Measurements from ENCODE around the gene IL23A.
"Not testable (repeated sequence)": the region's sequence is repeated elsewhere in the genome, so short reads cannot be mapped to it uniquely, and the experiment has no call there.

IL23A gene

DNA sequence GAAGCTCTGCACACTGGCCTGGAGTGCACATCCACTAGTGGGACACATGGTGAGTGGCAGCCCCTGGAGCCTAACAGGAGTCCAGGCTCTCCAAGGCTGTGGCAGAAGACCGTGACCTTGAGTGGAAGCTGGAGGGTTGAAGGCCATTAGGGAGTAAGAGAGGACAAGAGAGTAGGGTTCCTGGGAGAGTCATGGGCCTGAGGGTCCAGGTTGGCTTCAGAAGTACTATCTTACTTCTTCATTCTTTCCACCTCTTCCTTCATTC is 406 bp downstream of the IL23A start:
- Histone ChIP-seq H3K9ac (ENCODE audit: low read depth, low read length) (peak overlapping the region; percentile 25), H3K4me1 (ENCODE audit: insufficient read depth, low read length) (peaks cover 23% of the 10 kb centered on the region), H3K27ac (ENCODE audit: low read depth, low read length) (peak overlapping the region; percentile 63; the same call in 1 of the 2 replicates), H3K9me3 (ENCODE audit: insufficient read depth, low read depth, low read length) (no peaks in the 10 kb centered on the region), H3K27me3 (ENCODE audit: insufficient read depth, low read length) (no peaks in the 10 kb centered on the region), H3K4me3 (ENCODE audit: low read length) (peak overlapping the region; percentile 17; the same call in 1 of the 2 replicates), H3K36me3 (ENCODE audit: insufficient read depth, low read length) (peaks cover 24% of the 10 kb centered on the region)
- 96% methylated on average over 1 of the region's 1 CpG for WGBS

GRCh38 chr12:56341616-56342015 is 2.9 kb downstream of the IL23A start:
- Histone ChIP-seq H3K27me3 (ENCODE audit: insufficient read depth, low read length) (no peaks in the 10 kb centered on the region), H3K9ac (ENCODE audit: low read depth, low read length) (no peak overlapping the region), H3K4me3 (ENCODE audit: low read length) (no peak overlapping the region), H3K36me3 (ENCODE audit: insufficient read depth, low read length) (peaks cover 39% of the 10 kb centered on the region), H3K9me3 (ENCODE audit: insufficient read depth, low read depth, low read length) (no peaks in the 10 kb centered on the region), H3K4me1 (ENCODE audit: insufficient read depth, low read length) (peaks cover 18% of the 10 kb centered on the region), H3K27ac (ENCODE audit: low read depth, low read length) (no peak overlapping the region)
- no CpG with 5 or more reads among the region's 1 CpG for WGBS

GRCh38 chr12:56342290-56342689 is 3.6 kb downstream of the IL23A start:
- H3K9me3 ChIP-seq (ENCODE audit: insufficient read depth, low read depth, low read length); H3K9ac ChIP-seq (ENCODE audit: low read depth, low read length); H3K4me3 ChIP-seq (ENCODE audit: low read length); H3K27me3 ChIP-seq (ENCODE audit: insufficient read depth, low read length); H3K27ac ChIP-seq (ENCODE audit: low read depth, low read length): not testable (repeated sequence)
- 95% methylated on average over 2 of the region's 2 CpGs for WGBS
- Histone ChIP-seq H3K36me3 (ENCODE audit: insufficient read depth, low read length) (peaks cover 40% of the 10 kb centered on the region), H3K4me1 (ENCODE audit: insufficient read depth, low read length) (peaks cover 18% of the 10 kb centered on the region)

DNA sequence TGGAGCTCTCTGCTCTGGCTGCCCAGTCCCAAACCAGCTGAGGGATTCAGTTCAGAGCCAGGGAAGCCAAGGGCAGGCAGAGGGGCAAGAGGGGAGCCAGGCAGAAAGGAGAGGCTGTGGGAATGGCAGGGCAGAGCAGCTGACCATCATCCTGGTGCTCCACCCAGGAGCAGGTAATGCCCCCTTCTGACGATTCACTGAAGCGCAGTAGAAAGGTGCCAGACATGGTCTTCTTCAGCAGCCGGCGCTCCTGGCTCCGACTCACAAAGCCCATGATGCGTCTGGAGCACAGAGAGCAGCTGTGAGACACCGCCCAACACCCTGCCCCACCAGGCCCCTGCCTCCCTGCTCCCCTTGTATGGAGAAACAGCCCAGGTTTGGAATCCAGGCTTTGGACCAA is 8.0 kb downstream of the IL23A start:
- H3K9me3 ChIP-seq (ENCODE audit: insufficient read depth, low read depth, low read length), result no peaks in the 10 kb centered on the region
- no peak overlapping the region for H3K9ac ChIP-seq (ENCODE audit: low read depth, low read length)
- WGBS, result 90% methylated on average over 7 of the region's 7 CpGs
- H3K36me3 ChIP-seq (ENCODE audit: insufficient read depth, low read length), result peaks cover 70% of the 10 kb centered on the region
- no peaks in the 10 kb centered on the region for H3K27me3 ChIP-seq (ENCODE audit: insufficient read depth, low read length)
- no peak overlapping the region for H3K27ac ChIP-seq (ENCODE audit: low read depth, low read length)
- no peaks in the 10 kb centered on the region for H3K4me1 ChIP-seq (ENCODE audit: insufficient read depth, low read length)
- no peak overlapping the region for H3K4me3 ChIP-seq (ENCODE audit: low read length)

DNA sequence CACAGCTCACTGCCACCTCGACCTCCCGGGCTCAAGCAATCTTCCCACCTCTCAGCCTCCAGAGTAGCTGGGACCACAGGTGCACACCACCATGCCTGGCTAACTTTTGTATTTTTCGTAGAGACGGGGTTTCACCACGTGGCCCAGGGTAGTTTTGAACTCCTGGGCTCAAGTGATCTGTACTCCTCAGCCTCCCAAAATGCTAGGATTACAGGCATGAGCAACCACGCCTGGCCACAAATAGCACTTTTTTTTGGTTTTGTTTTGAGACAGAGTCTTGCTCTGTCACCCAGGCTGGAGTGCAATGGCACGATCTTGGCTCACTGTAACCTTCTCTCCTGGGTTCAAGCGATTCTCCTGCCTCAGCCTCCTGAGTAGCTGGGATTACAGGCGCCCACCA is 8.6 kb downstream of the IL23A start:
- H3K27ac ChIP-seq (ENCODE audit: low read depth, low read length); H3K4me3 ChIP-seq (ENCODE audit: low read length); H3K27me3 ChIP-seq (ENCODE audit: insufficient read depth, low read length); H3K9me3 ChIP-seq (ENCODE audit: insufficient read depth, low read depth, low read length); H3K4me1 ChIP-seq (ENCODE audit: insufficient read depth, low read length); H3K9ac ChIP-seq (ENCODE audit: low read depth, low read length): not testable (repeated sequence)
- WGBS, result 95% methylated on average over 8 of the region's 9 CpGs
- H3K36me3 ChIP-seq (ENCODE audit: insufficient read depth, low read length), result peaks cover 71% of the 10 kb centered on the region

- Histone ChIP-seq H3K36me3 (ENCODE audit: insufficient read depth, low read length) (peaks cover 70% of the 10 kb centered on the region), H3K27ac (ENCODE audit: low read depth, low read length) (no peak overlapping the region), H3K9ac (ENCODE audit: low read depth, low read length) (no peak overlapping the region), H3K4me3 (ENCODE audit: low read length) (no peak overlapping the region), H3K9me3 (ENCODE audit: insufficient read depth, low read depth, low read length) (no peaks in the 10 kb centered on the region), H3K4me1 (ENCODE audit: insufficient read depth, low read length) (no peaks in the 10 kb centered on the region), H3K27me3 (ENCODE audit: insufficient read depth, low read length) (no peaks in the 10 kb centered on the region)
- WGBS, result 94% methylated on average over 5 of the region's 5 CpGs
Measured at GRCh38 chr12:56348776-56349175, 10.1 kb downstream of the IL23A start.

DNA sequence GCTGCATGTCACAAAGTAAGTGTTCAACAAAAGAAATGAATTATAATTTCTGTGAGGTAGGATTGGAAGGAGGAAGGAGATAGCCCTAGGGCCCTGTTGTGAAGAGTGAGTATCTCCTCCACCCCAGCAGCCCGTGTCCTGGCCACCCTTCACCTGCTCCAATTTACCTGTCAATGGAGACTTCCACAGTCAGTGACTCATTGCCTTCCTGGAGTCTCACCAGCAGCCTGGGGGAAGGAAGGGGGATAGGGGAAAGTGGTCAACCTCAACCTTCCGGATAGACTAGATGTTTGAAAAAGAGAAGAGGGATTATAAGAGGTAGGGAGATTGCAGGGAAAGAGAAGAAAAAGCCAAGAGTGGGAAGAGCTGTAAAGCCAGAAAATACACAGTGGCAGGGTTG is 12.0 kb downstream of the IL23A start:
- Histone ChIP-seq H3K4me1 (ENCODE audit: insufficient read depth, low read length) (no peaks in the 10 kb centered on the region), H3K27ac (ENCODE audit: low read depth, low read length) (no peak overlapping the region), H3K9me3 (ENCODE audit: insufficient read depth, low read depth, low read length) (no peaks in the 10 kb centered on the region), H3K9ac (ENCODE audit: low read depth, low read length) (no peak overlapping the region; the same call in 1 of the 2 replicates), H3K4me3 (ENCODE audit: low read length) (no peak overlapping the region), H3K27me3 (ENCODE audit: insufficient read depth, low read length) (no peaks in the 10 kb centered on the region), H3K36me3 (ENCODE audit: insufficient read depth, low read length) (peaks cover 79% of the 10 kb centered on the region)
- WGBS, result 95% methylated on average over 1 of the region's 2 CpGs

GRCh38 chr12:56351325-56351724 is 12.6 kb downstream of the IL23A start:
- H3K36me3 ChIP-seq (ENCODE audit: insufficient read depth, low read length), result peaks cover 79% of the 10 kb centered on the region

GRCh38 chr12:56358836-56359532 is 20.3 kb downstream of the IL23A start:
- peaks cover 24% of the 10 kb centered on the region for H3K36me3 ChIP-seq (ENCODE audit: insufficient read depth, low read length)
- H3K4me3 ChIP-seq (ENCODE audit: low read length), result peak overlapping the region; percentile 87
- peak overlapping the region; percentile 76 for H3K9ac ChIP-seq (ENCODE audit: low read depth, low read length)
- H3K27ac ChIP-seq (ENCODE audit: low read depth, low read length), result no peak overlapping the region
- WGBS, result 53% methylated on average over 1 of the region's 1 CpG
- H3K9me3 ChIP-seq (ENCODE audit: insufficient read depth, low read depth, low read length), result no peaks in the 10 kb centered on the region
- H3K4me1 ChIP-seq (ENCODE audit: insufficient read depth, low read length), result no peaks in the 10 kb centered on the region
- H3K27me3 ChIP-seq (ENCODE audit: insufficient read depth, low read length), result peaks cover 3% of the 10 kb centered on the region; the same call in 1 of the 2 replicates

More at GRCh38 chr12:56351325-56351724, 12.6 kb downstream of the IL23A start:
- Histone ChIP-seq H3K9me3 (ENCODE audit: insufficient read depth, low read depth, low read length) (no peaks in the 10 kb centered on the region), H3K27ac (ENCODE audit: low read depth, low read length) (no peak overlapping the region), H3K4me3 (ENCODE audit: low read length) (no peak overlapping the region), H3K4me1 (ENCODE audit: insufficient read depth, low read length) (no peaks in the 10 kb centered on the region), H3K9ac (ENCODE audit: low read depth, low read length) (no peak overlapping the region), H3K27me3 (ENCODE audit: insufficient read depth, low read length) (no peaks in the 10 kb centered on the region)
- 100% methylated on average over 2 of the region's 2 CpGs for WGBS

DNA sequence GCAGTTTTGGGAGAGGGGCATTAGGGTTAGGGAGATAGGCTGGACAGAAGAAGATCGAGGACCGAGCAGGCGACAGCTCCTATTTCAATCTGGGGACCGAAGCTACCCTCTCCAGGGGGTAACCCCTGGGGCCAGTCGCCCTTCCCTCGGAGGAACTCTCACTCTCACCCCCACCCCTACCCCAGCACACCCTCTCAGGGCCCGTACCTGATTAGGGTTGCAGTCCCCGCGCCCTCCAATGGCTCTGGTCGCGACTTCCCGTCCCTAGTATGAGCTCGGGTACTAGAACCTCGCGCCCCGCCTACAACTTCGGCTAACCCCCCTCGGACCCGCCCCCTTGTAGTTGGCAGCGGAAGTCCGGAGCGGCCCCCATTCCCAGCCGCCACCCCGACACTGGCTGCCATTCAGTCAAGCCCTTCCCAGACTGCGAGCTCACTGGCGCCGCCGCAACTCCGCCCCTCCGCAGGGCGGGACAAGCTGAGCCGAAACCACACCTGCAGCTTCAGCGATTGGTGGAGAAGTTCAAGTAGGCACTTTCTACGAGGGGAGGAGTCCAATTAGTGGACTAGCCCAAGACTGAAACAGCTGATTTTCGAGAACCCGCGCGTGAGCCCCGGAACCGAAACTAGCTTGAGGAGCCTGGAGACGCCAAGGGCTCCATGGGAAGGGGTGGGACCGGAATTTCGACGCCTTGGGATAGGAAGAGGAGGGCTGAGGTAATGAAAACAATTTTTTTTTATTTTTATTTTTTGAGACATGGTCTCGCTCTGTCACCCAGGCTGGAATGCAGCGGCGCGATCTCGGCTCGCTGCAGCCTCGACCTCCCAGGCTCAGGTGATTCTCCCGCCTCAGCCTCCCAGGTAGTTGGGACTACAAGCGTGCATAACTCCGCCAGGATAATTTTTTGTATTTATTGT is 21.4 kb downstream of the IL23A start, which contains the start of gene STAT2:
Gene STAT2, minus strand, starts transcription at position 257 of the 917 bp plus-strand sequence. CDS start 3,536 bp downstream, outside the sequence.
- H3K36me3 ChIP-seq (ENCODE audit: insufficient read depth, low read length), result peaks cover 13% of the 10 kb centered on the region
- WGBS, result under 1% methylated on average over 54 of the region's 54 CpGs
- peak within 1 kb of the TSS; percentile 76 for H3K9ac ChIP-seq (ENCODE audit: low read depth, low read length)
- H3K27me3 ChIP-seq (ENCODE audit: insufficient read depth, low read length), result peaks cover 3% of the 10 kb centered on the region; the same call in 1 of the 2 replicates
- no peaks in the 10 kb centered on the region for H3K9me3 ChIP-seq (ENCODE audit: insufficient read depth, low read depth, low read length)
- H3K27ac ChIP-seq (ENCODE audit: low read depth, low read length), result peak within 1 kb of the TSS; percentile 78; the same call in 1 of the 2 replicates
- peak within 1 kb of the TSS; percentile 87 for H3K4me3 ChIP-seq (ENCODE audit: low read length)
- no peaks in the 10 kb centered on the region for H3K4me1 ChIP-seq (ENCODE audit: insufficient read depth, low read length)

DNA sequence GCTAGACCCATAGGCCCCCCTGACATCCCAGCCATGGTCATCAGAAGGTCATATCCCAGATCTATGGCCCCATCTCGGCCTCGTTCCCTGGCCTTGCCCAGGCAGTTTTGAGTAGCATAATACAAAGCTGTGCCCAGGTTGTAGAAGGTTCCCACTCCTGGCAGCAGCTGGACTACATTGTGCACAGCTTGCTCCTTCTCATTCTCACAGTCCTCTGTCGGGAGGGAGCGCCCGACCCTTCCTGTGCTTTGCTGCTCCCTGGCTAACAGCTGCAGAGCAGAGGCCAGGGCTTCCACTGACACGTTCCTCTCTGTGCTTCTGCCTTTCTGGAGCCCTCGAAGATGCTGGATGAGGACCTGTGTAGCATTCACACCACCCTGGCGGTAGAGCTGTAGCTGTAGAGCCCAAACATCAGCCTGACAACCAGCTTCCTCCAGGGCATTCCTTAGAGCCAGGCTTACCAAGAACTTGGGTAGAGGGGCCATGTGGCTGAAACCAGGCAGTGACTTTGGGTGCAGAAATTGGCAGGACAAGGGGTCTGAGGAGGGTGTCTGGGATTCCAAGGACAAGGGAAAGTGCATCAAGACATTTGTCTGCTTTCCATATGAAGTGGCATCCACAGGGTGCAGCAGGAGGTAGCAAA is 22.9 kb downstream of the IL23A start:
- no peak overlapping the region for H3K27ac ChIP-seq (ENCODE audit: low read depth, low read length)

More for the DNA sequence above, 22.9 kb downstream of the IL23A start:
- Histone ChIP-seq H3K9me3 (ENCODE audit: insufficient read depth, low read depth, low read length) (no peaks in the 10 kb centered on the region), H3K4me3 (ENCODE audit: low read length) (peak overlapping the region; percentile 87; the same call in 1 of the 2 replicates), H3K9ac (ENCODE audit: low read depth, low read length) (no peak overlapping the region), H3K4me1 (ENCODE audit: insufficient read depth, low read length) (no peaks in the 10 kb centered on the region), H3K27me3 (ENCODE audit: insufficient read depth, low read length) (peaks cover 3% of the 10 kb centered on the region; the same call in 1 of the 2 replicates), H3K36me3 (ENCODE audit: insufficient read depth, low read length) (no peaks in the 10 kb centered on the region)
- WGBS, result 89% methylated on average over 8 of the region's 8 CpGs
